HEK293 (cell line): ENCODE results near the gene SLC8A1.

Experiments used
- CTCF ChIA-PET: fragments of 350-600 bp; formaldehyde crosslinking; extraction: SDS; loops from one replicate; lab custom pipeline; 2021; ENCODE audit warnings: antibody characterized with exemption; lab: Yijun Ruan, JAX
- POLR2A ChIA-PET: fragments of 300-600 bp; formaldehyde crosslinking; extraction: SDS; loops from one replicate; lab custom pipeline; 2020; ENCODE audit warnings: antibody characterized with exemption, inconsistent platforms; lab: Yijun Ruan, JAX
- H3K27ac ChIP-seq: fragments of 200-500 bp; sonication (Bioruptor generic); 2 replicates; pipeline ENCODE4 v1.5.1; 2014; ENCODE audit warnings: low read depth, low read length, control low read depth, inconsistent platforms; ENCODE audit errors: extremely low read depth
- H3K36me3 ChIP-seq, 2 experiments: fragments of 200-500 bp in 1 of 2; sonication (Bioruptor generic) in 1 of 2; 1 replicate in 1 of 2; 2 replicates in 1 of 2; pipeline ENCODE4 v1.5.1; 2014 to 2017; ENCODE audit warnings: inconsistent platforms in 2 of 2, low read length in 2 of 2; ENCODE audit not compliant: control insufficient read depth in 2 of 2, insufficient read depth in 1 of 2
- H3K4me1 ChIP-seq: fragments of 200-500 bp; sonication (Bioruptor generic); 2 replicates; pipeline ENCODE4 v1.5.1; 2014; ENCODE audit warnings: mild to moderate bottlenecking, low read length, inconsistent platforms; ENCODE audit not compliant: control insufficient read depth, insufficient read depth
- H3K4me3 ChIP-seq: 2 replicates; pipeline ENCODE4 v1.5.1; 2011; ENCODE audit warnings: low read depth, mild to moderate bottlenecking, control low read depth, low read length, moderate library complexity
- H3K9me3 ChIP-seq: fragments of 200-500 bp; sonication (Bioruptor generic); 2 replicates; pipeline ENCODE4 v1.5.1; 2014; ENCODE audit warnings: low read depth, low read length, inconsistent platforms; ENCODE audit not compliant: control insufficient read depth, insufficient read depth
- ELK4 ChIP-seq: IDR thresholded peaks from 2 replicates; pipeline ENCODE4 v1.6.1; 2011; ENCODE audit warnings: mild to moderate bottlenecking, low read depth, low read length, borderline replicate concordance
- HOXC10 ChIP-seq: sonication (generic); formaldehyde crosslinking; IDR thresholded peaks from 2 replicates; pipeline ENCODE4 v1.8.1; 2023; ENCODE audit warnings: mild to moderate bottlenecking, missing genetic modification reagents
- PRDM4 ChIP-seq: fragments of 450-650 bp; formaldehyde crosslinking; IDR thresholded peaks from 2 replicates; pipeline ENCODE4 v1.5.1; 2017; ENCODE audit warnings: missing biosample characterization, missing genetic modification characterization
- ZBTB11 ChIP-seq: fragments of 450-650 bp; formaldehyde crosslinking; conservative IDR thresholded peaks from 2 replicates; pipeline ENCODE4 v1.5.1; 2016; ENCODE audit warnings: low read depth, missing biosample characterization, missing genetic modification characterization
- ZBTB49 ChIP-seq: fragments of 450-650 bp; formaldehyde crosslinking; IDR thresholded peaks from 2 replicates; pipeline ENCODE4 v1.5.1; 2016; ENCODE audit warnings: missing biosample characterization, missing genetic modification characterization, low read depth
- ZBTB6 ChIP-seq: fragments of 450-650 bp; formaldehyde crosslinking; IDR thresholded peaks from 2 replicates; pipeline ENCODE4 v1.5.1; 2017; ENCODE audit warnings: missing biosample characterization, missing genetic modification characterization
- ZNF266 ChIP-seq: fragments of 450-650 bp; formaldehyde crosslinking; IDR thresholded peaks from 2 replicates; pipeline ENCODE4 v1.5.1; 2016; ENCODE audit warnings: missing biosample characterization, missing genetic modification characterization, low read depth
- ZNF302 ChIP-seq: fragments of 450-650 bp; formaldehyde crosslinking; IDR thresholded peaks from 2 replicates; pipeline ENCODE4 v1.5.1; 2016; ENCODE audit warnings: missing biosample characterization, missing genetic modification characterization, low read depth
- ZNF426 ChIP-seq: fragments of 450-650 bp; formaldehyde crosslinking; IDR thresholded peaks from 2 replicates; pipeline ENCODE4 v1.5.1; 2017; ENCODE audit warnings: missing biosample characterization, missing genetic modification characterization, mild to moderate bottlenecking, inconsistent platforms, moderate library complexity
- ZNF518A ChIP-seq: fragments of 450-650 bp; formaldehyde crosslinking; conservative IDR thresholded peaks from 2 replicates; pipeline ENCODE4 v1.5.1; 2016; ENCODE audit warnings: low read depth, missing biosample characterization, missing genetic modification characterization
- ZNF623 ChIP-seq: fragments of 450-650 bp; formaldehyde crosslinking; IDR thresholded peaks from 2 replicates; pipeline ENCODE4 v1.5.1; 2016; ENCODE audit warnings: missing biosample characterization, missing genetic modification characterization
- ZNF624 ChIP-seq: fragments of 450-650 bp; formaldehyde crosslinking; IDR thresholded peaks from 2 replicates; pipeline ENCODE4 v1.5.1; 2017; ENCODE audit warnings: missing biosample characterization, missing genetic modification characterization
- ZNF670 ChIP-seq: fragments of 450-650 bp; formaldehyde crosslinking; IDR thresholded peaks from 2 replicates; pipeline ENCODE4 v1.5.1; 2016; ENCODE audit warnings: missing biosample characterization, missing genetic modification characterization, low read depth
- ZSCAN16 ChIP-seq: fragments of 450-650 bp; formaldehyde crosslinking; IDR thresholded peaks from 2 replicates; pipeline ENCODE4 v1.5.1; 2016; ENCODE audit warnings: missing biosample characterization, missing genetic modification characterization

SLC8A1 gene

GRCh38 chr2:40260437-40260836 is 191.5 kb downstream of the SLC8A1 start:
- no peak overlapping the region for H3K4me3 ChIP-seq
- ChIA-PET CTCF (interaction anchor here (0.6 to 0.9 kb wide), 3 partner anchors 14 to 270 kb away, joined by 3 to 4 read pairs (median 3); no protein-coding TSS in a partner anchor), POLR2A (no interaction called here)
- H3K4me1 ChIP-seq, result no peaks in the 10 kb centered on the region
- H3K36me3 ChIP-seq, result no peaks in the 10 kb centered on the region
- H3K27ac ChIP-seq, result no peak overlapping the region
- H3K9me3 ChIP-seq, result no peaks in the 10 kb centered on the region
- TF ChIP-seq ZBTB49 (tag by site-specific recombination), result no peak

- ChIA-PET CTCF (interaction anchor here (0.8 to 0.9 kb wide), 2 partner anchors 10 to 13 kb away, joined by 3 read pairs; no protein-coding TSS in a partner anchor), POLR2A (no interaction called here)
- Histone ChIP-seq H3K27ac (no peak overlapping the region), H3K4me3 (no peak overlapping the region), H3K9me3 (no peaks in the 10 kb centered on the region), H3K36me3 (no peaks in the 10 kb centered on the region), H3K4me1 (no peaks in the 10 kb centered on the region)
- TF ChIP-seq ZNF302 (tag by site-specific recombination), result no peak
- no peak for TF ChIP-seq ZNF266 (tag by site-specific recombination)
- no peak for TF ChIP-seq PRDM4 (tag by site-specific recombination)
- TF ChIP-seq ZNF623, result no peak
- no peak for TF ChIP-seq ZBTB11
- no peak for TF ChIP-seq ZBTB6 (tag by site-specific recombination)
- TF ChIP-seq ZSCAN16 (tag by site-specific recombination), result no peak
- TF ChIP-seq HOXC10 (CRISPR knock-in tag), result no peak
- TF ChIP-seq ELK4, result no peak
- TF ChIP-seq ZNF670 (tag by site-specific recombination), result no peak
- TF ChIP-seq ZNF624, result no peak
- no peak for TF ChIP-seq ZNF426 (tag by site-specific recombination)
- TF ChIP-seq ZNF518A (tag by site-specific recombination), result no peak
Observed at GRCh38 chr2:40259900-40260299, 192.0 kb downstream of the SLC8A1 start.
